BE2C (cell line): ENCODE results near the gene TNFRSF8.

Experiments used
- DNase-seq: peaks from one replicate; pipeline ENCODE4 v3.0.0-alpha.2; 2020
- H3K27me3 ChIP-seq: fragments of 250-450 bp; sonication (Bioruptor Pico); 2 replicates; pipeline ENCODE4 v1.5.1; 2020; ENCODE audit warnings: mild to moderate bottlenecking
- H3K36me3 ChIP-seq: fragments of 250-450 bp; sonication (Bioruptor Pico); 2 replicates; pipeline ENCODE4 v1.5.1; 2020; ENCODE audit warnings: mild to moderate bottlenecking
- H3K4me1 ChIP-seq: fragments of 250-450 bp; sonication (Bioruptor Pico); 2 replicates; pipeline ENCODE4 v1.5.1; 2020
- H3K4me3 ChIP-seq: 2 replicates; pipeline ENCODE4 v1.5.1; 2011; ENCODE audit warnings: low read depth, low read length
- H3K9me3 ChIP-seq: fragments of 250-450 bp; sonication (Bioruptor Pico); 2 replicates; pipeline ENCODE4 v1.5.1; 2020
- CTCF ChIP-seq: IDR thresholded peaks from 2 replicates; pipeline ENCODE4 v1.5.1; 2012; ENCODE audit warnings: mild to moderate bottlenecking, low read depth, low read length

TNFRSF8 gene

GRCh38 chr1:12046749-12047119 is 16.4 kb upstream of the TNFRSF8 start:
- Histone ChIP-seq H3K9me3 (no peaks in the 10 kb centered on the region), H3K4me3 (no peak overlapping the region), H3K36me3 (no peaks in the 10 kb centered on the region), H3K4me1 (no peaks in the 10 kb centered on the region), H3K27me3 (no peaks in the 10 kb centered on the region)
- no peak for TF ChIP-seq CTCF
- no peak for DNase-seq

GRCh38 chr1:12047120-12047876 is 15.8 kb upstream of the TNFRSF8 start:
- Histone ChIP-seq H3K36me3 (no peaks in the 10 kb centered on the region), H3K4me1 (no peaks in the 10 kb centered on the region), H3K4me3 (no peak overlapping the region), H3K9me3 (no peaks in the 10 kb centered on the region), H3K27me3 (no peaks in the 10 kb centered on the region)
- no peak for TF ChIP-seq CTCF
- no peak for DNase-seq

- no peaks in the 10 kb centered on the region for H3K4me1 ChIP-seq
- no peaks in the 10 kb centered on the region for H3K9me3 ChIP-seq
- H3K36me3 ChIP-seq = no peaks in the 10 kb centered on the region
- no peak for TF ChIP-seq CTCF
- H3K4me3 ChIP-seq = no peak overlapping the region
- no peak for DNase-seq
- H3K27me3 ChIP-seq = no peaks in the 10 kb centered on the region
These were observed 14.7 kb upstream of the TNFRSF8 start for GRCh38 chr1:12048372-12048771.

- TF ChIP-seq CTCF = no peak
These were observed 13.5 kb upstream of the TNFRSF8 start for GRCh38 chr1:12049616-12050015.

GRCh38 chr1:12051361-12051760 is 11.7 kb upstream of the TNFRSF8 start:
- DNase-seq = no peak
- no peaks in the 10 kb centered on the region for H3K9me3 ChIP-seq
- TF ChIP-seq CTCF = no peak
- H3K4me3 ChIP-seq = no peak overlapping the region
- H3K4me1 ChIP-seq = no peaks in the 10 kb centered on the region
- H3K27me3 ChIP-seq = no peaks in the 10 kb centered on the region
- no peaks in the 10 kb centered on the region for H3K36me3 ChIP-seq

More at GRCh38 chr1:12049616-12050015, 13.5 kb upstream of the TNFRSF8 start:
- H3K9me3 ChIP-seq = no peaks in the 10 kb centered on the region
- H3K36me3 ChIP-seq = no peaks in the 10 kb centered on the region
- no peaks in the 10 kb centered on the region for H3K27me3 ChIP-seq
- DNase-seq = no peak
- no peaks in the 10 kb centered on the region for H3K4me1 ChIP-seq
- H3K4me3 ChIP-seq = no peak overlapping the region

GRCh38 chr1:12052008-12052573 is 11.0 kb upstream of the TNFRSF8 start:
- TF ChIP-seq CTCF = no peak
- no peaks in the 10 kb centered on the region for H3K27me3 ChIP-seq
- no peaks in the 10 kb centered on the region for H3K36me3 ChIP-seq
- H3K9me3 ChIP-seq = no peaks in the 10 kb centered on the region
- no peak overlapping the region for H3K4me3 ChIP-seq
- H3K4me1 ChIP-seq = no peaks in the 10 kb centered on the region
- DNase-seq = no peak
